K562 (cell line): ENCODE data around the gene WIPF1. TPM values are rescaled to one million over a fixed set of nuclear protein-coding genes. Genes with fewer than 3 reads are reported as not detected.

Experiments
- CCNT2 ChIP-seq: IDR thresholded peaks from 2 replicates; pipeline ENCODE4 v1.6.1; 2011; ENCODE audit warnings: borderline replicate concordance, low read depth, mild to moderate bottlenecking, moderate library complexity, mixed read lengths, low read length; ENCODE audit not compliant: insufficient read length; ENCODE audit errors: extremely low read depth
- ETV1 ChIP-seq: fragments of 450-650 bp; conservative IDR thresholded peaks from 2 replicates; pipeline ENCODE4 v1.6.1; 2016; ENCODE audit warnings: missing genetic modification characterization, control low read depth, low read depth, missing compliant biosample characterization
- MEIS2 ChIP-seq: fragments of 450-650 bp; IDR thresholded peaks from 2 replicates; pipeline ENCODE4 v1.6.1; 2014; ENCODE audit warnings: mild to moderate bottlenecking; ENCODE audit not compliant: partially characterized antibody
- TGIF2 ChIP-seq: sonication (generic); formaldehyde crosslinking; IDR thresholded peaks from 2 replicates; pipeline ENCODE4 v1.8.1; 2022; ENCODE audit warnings: mild to moderate bottlenecking, missing genetic modification reagents, moderate library complexity
- ZEB2 ChIP-seq: fragments of 450-650 bp; IDR thresholded peaks from 2 replicates; pipeline ENCODE4 v1.6.1; 2016
- polyA plus RNA-seq, 8 experiments: library from polyadenylated mRNA; depleted of rRNA in 4 of 8; stranded (reverse) in 5 of 8; unstranded in 3 of 8; fragments of >200 nt; fragmentation: Nextera tagmentation in 2 of 8; fragmentation: Illumina TruSeq in 1 of 8; extraction: Ambion mirVana in 2 of 8; extraction: Trizol in 1 of 8; gene quantifications; 2 replicates each; pipeline versions ENCODE4 v1.2.1 to v1.2.3, GENCODE V29; 2011 to 2014; ENCODE audit warnings: inconsistent platforms in 1 of 8, missing spikeins in 1 of 8
- total RNA-seq, 7 experiments: library from RNA; depleted of rRNA in 6 of 7; stranded (reverse); fragments of >200 nt in 6 of 7; fragmentation: Illumina TruSeq in 2 of 7; extraction: Trizol in 2 of 7; gene quantifications; 2 replicates each; pipeline versions ENCODE4 v1.2.1 to v1.2.3, GENCODE V29; 2011 to 2021; ENCODE audit warnings: low replicate concordance in 1 of 7
- TF ChIP-seq, protein P1 (sequence below), 3 experiments: fragments of 200-800 bp in 1 of 3; fragments of 250-450 bp in 1 of 3; fragments of 450-650 bp in 1 of 3; sonication (Bioruptor Pico) in 1 of 3; sonication (Bioruptor generic) in 1 of 3; formaldehyde crosslinking in 1 of 3; IDR thresholded peaks; 2 replicates each; pipeline versions ENCODE4 v1.6.1 to v1.8.0; 2016 to 2022; ENCODE audit warnings: mild to moderate bottlenecking in 2 of 3, missing genetic modification characterization in 2 of 3, missing compliant biosample characterization in 1 of 3, moderate library complexity in 1 of 3
- TF ChIP-seq, protein P2 (sequence below): IDR thresholded peaks from 2 replicates; pipeline ENCODE4 v1.6.1; 2011; ENCODE audit not compliant: insufficient read length; ENCODE audit errors: extremely low read depth
- TF ChIP-seq, protein P3 (sequence below): sonication (generic); formaldehyde crosslinking; IDR thresholded peaks from 2 replicates; pipeline ENCODE4 v1.8.0; 2023; ENCODE audit warnings: missing genetic modification reagents, mild to moderate bottlenecking, borderline replicate concordance
- TF ChIP-seq, protein P4 (sequence below): fragments of 450-650 bp; conservative IDR thresholded peaks from 2 replicates; pipeline ENCODE4 v1.6.1; 2016; ENCODE audit warnings: missing genetic modification characterization, low read depth, mild to moderate bottlenecking, control low read depth, missing compliant biosample characterization
- TF ChIP-seq, protein P5 (sequence below): fragments of 250-450 bp; sonication (Bioruptor Pico); IDR thresholded peaks from 2 replicates; pipeline ENCODE4 v1.5.0; 2021; ENCODE audit warnings: mild to moderate bottlenecking, borderline replicate concordance

WIPF1 gene
- total and polyA plus RNA-seq, 9 of the 15 experiments (the other 6 are each of a cell fraction or from before 2014, with no cell fraction given), result 0.54 to 4.9 (median 2.4) TPM

DNA sequence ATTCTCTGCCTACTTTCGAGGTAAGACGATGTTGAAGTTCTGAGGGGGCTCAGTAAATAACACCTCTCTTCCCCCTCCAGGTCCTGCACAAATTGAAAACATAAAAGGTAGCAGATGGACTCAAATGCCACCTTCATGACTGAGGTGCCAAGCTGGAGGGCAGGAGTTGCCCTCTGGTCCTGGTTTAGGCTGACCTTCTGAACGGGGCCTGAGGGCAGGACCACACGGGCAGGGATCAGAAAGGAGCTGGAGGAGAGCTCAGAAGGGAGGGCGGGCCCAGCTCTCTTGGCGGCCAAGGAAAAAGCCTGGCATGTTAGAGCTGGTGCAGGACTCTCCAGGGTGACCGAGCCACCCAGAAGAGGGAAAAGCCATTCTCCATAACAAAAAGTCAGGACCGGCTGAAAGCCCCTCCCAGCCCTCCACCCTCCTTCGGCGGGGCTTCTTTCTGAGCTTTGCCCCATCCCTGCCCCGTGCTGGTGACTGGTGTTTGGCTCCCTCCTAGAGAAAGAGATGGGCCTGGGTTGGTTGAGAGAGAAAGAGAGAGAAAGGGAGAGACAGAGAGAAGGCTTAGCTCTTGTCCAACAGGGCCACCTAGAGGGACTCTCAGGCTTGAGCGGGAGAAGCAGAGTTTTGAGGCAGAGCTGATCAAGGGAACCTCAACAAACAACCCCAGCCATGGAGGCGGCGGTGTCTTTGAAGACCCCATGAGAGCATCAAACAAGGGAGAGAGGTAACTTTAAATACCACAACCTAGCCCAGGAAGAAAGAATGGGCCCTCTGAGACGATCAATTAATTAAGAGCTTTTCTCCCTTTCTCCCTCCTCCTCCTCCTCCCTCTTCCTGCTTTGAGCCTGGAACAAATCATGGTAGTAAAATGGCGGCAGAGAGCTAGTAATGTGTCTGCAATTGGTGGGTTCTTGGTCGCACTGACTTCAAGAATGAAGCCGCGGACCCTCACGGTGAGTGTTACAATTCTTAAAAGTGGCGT, 50.8 kb downstream of the WIPF1 start (continued):
- TF ChIP-seq, protein P1, sequence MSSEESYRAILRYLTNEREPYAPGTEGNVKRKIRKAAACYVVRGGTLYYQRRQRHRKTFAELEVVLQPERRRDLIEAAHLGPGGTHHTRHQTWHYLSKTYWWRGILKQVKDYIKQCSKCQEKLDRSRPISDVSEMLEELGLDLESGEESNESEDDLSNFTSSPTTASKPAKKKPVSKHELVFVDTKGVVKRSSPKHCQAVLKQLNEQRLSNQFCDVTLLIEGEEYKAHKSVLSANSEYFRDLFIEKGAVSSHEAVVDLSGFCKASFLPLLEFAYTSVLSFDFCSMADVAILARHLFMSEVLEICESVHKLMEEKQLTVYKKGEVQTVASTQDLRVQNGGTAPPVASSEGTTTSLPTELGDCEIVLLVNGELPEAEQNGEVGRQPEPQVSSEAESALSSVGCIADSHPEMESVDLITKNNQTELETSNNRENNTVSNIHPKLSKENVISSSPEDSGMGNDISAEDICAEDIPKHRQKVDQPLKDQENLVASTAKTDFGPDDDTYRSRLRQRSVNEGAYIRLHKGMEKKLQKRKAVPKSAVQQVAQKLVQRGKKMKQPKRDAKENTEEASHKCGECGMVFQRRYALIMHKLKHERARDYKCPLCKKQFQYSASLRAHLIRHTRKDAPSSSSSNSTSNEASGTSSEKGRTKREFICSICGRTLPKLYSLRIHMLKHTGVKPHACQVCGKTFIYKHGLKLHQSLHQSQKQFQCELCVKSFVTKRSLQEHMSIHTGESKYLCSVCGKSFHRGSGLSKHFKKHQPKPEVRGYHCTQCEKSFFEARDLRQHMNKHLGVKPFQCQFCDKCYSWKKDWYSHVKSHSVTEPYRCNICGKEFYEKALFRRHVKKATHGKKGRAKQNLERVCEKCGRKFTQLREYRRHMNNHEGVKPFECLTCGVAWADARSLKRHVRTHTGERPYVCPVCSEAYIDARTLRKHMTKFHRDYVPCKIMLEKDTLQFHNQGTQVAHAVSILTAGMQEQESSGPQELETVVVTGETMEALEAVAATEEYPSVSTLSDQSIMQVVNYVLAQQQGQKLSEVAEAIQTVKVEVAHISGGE (CRISPR knock-in tag; IDR thresholded peaks at IDR 0.05), result 0 out of 6 replicates have a peak, but pooled peaks of 1 of the 3 experiments have one; percentile 39
- TF ChIP-seq ETV1 (tag), result no peak
- TF ChIP-seq CCNT2, result no peak
- TF ChIP-seq, protein P2, sequence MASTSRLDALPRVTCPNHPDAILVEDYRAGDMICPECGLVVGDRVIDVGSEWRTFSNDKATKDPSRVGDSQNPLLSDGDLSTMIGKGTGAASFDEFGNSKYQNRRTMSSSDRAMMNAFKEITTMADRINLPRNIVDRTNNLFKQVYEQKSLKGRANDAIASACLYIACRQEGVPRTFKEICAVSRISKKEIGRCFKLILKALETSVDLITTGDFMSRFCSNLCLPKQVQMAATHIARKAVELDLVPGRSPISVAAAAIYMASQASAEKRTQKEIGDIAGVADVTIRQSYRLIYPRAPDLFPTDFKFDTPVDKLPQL, result no peak
- no peak for TF ChIP-seq TGIF2 (CRISPR knock-in tag)
- TF ChIP-seq, protein P3, sequence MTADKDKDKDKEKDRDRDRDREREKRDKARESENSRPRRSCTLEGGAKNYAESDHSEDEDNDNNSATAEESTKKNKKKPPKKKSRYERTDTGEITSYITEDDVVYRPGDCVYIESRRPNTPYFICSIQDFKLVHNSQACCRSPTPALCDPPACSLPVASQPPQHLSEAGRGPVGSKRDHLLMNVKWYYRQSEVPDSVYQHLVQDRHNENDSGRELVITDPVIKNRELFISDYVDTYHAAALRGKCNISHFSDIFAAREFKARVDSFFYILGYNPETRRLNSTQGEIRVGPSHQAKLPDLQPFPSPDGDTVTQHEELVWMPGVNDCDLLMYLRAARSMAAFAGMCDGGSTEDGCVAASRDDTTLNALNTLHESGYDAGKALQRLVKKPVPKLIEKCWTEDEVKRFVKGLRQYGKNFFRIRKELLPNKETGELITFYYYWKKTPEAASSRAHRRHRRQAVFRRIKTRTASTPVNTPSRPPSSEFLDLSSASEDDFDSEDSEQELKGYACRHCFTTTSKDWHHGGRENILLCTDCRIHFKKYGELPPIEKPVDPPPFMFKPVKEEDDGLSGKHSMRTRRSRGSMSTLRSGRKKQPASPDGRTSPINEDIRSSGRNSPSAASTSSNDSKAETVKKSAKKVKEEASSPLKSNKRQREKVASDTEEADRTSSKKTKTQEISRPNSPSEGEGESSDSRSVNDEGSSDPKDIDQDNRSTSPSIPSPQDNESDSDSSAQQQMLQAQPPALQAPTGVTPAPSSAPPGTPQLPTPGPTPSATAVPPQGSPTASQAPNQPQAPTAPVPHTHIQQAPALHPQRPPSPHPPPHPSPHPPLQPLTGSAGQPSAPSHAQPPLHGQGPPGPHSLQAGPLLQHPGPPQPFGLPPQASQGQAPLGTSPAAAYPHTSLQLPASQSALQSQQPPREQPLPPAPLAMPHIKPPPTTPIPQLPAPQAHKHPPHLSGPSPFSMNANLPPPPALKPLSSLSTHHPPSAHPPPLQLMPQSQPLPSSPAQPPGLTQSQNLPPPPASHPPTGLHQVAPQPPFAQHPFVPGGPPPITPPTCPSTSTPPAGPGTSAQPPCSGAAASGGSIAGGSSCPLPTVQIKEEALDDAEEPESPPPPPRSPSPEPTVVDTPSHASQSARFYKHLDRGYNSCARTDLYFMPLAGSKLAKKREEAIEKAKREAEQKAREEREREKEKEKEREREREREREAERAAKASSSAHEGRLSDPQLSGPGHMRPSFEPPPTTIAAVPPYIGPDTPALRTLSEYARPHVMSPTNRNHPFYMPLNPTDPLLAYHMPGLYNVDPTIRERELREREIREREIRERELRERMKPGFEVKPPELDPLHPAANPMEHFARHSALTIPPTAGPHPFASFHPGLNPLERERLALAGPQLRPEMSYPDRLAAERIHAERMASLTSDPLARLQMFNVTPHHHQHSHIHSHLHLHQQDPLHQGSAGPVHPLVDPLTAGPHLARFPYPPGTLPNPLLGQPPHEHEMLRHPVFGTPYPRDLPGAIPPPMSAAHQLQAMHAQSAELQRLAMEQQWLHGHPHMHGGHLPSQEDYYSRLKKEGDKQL (CRISPR knock-in tag), result no peak
- no peak for TF ChIP-seq ZEB2
- TF ChIP-seq, protein P4, sequence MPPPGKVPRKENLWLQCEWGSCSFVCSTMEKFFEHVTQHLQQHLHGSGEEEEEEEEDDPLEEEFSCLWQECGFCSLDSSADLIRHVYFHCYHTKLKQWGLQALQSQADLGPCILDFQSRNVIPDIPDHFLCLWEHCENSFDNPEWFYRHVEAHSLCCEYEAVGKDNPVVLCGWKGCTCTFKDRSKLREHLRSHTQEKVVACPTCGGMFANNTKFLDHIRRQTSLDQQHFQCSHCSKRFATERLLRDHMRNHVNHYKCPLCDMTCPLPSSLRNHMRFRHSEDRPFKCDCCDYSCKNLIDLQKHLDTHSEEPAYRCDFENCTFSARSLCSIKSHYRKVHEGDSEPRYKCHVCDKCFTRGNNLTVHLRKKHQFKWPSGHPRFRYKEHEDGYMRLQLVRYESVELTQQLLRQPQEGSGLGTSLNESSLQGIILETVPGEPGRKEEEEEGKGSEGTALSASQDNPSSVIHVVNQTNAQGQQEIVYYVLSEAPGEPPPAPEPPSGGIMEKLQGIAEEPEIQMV, result no peak
- TF ChIP-seq MEIS2, result no peak
- TF ChIP-seq, protein P5, sequence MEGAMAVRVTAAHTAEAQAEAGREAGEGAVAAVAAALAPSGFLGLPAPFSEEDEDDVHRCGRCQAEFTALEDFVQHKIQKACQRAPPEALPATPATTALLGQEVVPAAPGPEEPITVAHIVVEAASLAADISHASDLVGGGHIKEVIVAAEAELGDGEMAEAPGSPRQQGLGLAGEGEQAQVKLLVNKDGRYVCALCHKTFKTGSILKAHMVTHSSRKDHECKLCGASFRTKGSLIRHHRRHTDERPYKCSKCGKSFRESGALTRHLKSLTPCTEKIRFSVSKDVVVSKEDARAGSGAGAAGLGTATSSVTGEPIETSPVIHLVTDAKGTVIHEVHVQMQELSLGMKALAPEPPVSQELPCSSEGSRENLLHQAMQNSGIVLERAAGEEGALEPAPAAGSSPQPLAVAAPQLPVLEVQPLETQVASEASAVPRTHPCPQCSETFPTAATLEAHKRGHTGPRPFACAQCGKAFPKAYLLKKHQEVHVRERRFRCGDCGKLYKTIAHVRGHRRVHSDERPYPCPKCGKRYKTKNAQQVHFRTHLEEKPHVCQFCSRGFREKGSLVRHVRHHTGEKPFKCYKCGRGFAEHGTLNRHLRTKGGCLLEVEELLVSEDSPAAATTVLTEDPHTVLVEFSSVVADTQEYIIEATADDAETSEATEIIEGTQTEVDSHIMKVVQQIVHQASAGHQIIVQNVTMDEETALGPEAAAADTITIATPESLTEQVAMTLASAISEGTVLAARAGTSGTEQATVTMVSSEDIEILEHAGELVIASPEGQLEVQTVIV (CRISPR knock-in tag), result no peak
